Heart left ventricle (tissue), 16 donors: ENCODE data around the gene SYNJ1. TPM values are rescaled to one million over a fixed set of nuclear protein-coding genes. Genes with fewer than 3 reads are reported as not detected.
A peak's percentile ranks its signal among the peaks of the same experiment; 100 is the strongest.

Experiments used
- ATAC-seq, 4 donors: fragments of 200-7000 bp; cut with Tn5 transposase; one replicate each; pipeline ENCODE4 v1.9.1; 2020 to 2022; ENCODE audit warnings: moderate library complexity in 4 of 4, mild to moderate bottlenecking in 3 of 4, moderate number of reproducible peaks in 1 of 4
- DNase-seq, 5 donors: peaks; one replicate each; pipeline ENCODE4 v3.0.0-alpha.2; 2020
- H3K27ac ChIP-seq, 12 donors: fragments of 200-600 bp; sonication (generic) in 4 of 12; one replicate each; pipeline versions ENCODE4 v1.5.0 to v1.8.0; 2016 to 2022; ENCODE audit warnings: mild to moderate bottlenecking in 2 of 12
- H3K27me3 ChIP-seq, 9 donors: fragments of 200-600 bp; sonication (generic) in 2 of 9; one replicate each; pipeline versions ENCODE4 v1.5.1 to v1.8.0; 2016 to 2022; ENCODE audit warnings: mild to moderate bottlenecking in 3 of 9
- H3K36me3 ChIP-seq, 9 donors: fragments of 200-600 bp; sonication (generic) in 2 of 9; one replicate each; pipeline versions ENCODE4 v1.5.0 to v1.8.0; 2018 to 2022; ENCODE audit warnings: mild to moderate bottlenecking in 2 of 9
- H3K4me1 ChIP-seq, 12 donors: fragments of 200-600 bp; sonication (generic) in 4 of 12; one replicate each; pipeline versions ENCODE4 v1.5.0 to v1.8.0; 2016 to 2022; ENCODE audit warnings: mild to moderate bottlenecking in 3 of 12
- H3K4me3 ChIP-seq, 12 donors: fragments of 200-600 bp; sonication (generic) in 4 of 12; one replicate each; pipeline versions ENCODE4 v1.5.0 to v1.8.0; 2017 to 2022; ENCODE audit warnings: mild to moderate bottlenecking in 9 of 12, moderate library complexity in 4 of 12
- H3K9me3 ChIP-seq, 12 donors: fragments of 200-600 bp; sonication (generic) in 4 of 12; one replicate each; pipeline versions ENCODE4 v1.5.0 to v1.8.0; 2016 to 2022; ENCODE audit warnings: mild to moderate bottlenecking in 1 of 12
- POLR2A ChIP-seq, 2 donors: fragments of 450-650 bp; IDR thresholded peaks; one replicate each; pipeline ENCODE4 v1.6.1; 2017; ENCODE audit warnings: antibody characterized with exemption in 2 of 2, mild to moderate bottlenecking in 2 of 2, moderate library complexity in 2 of 2
- WGBS, 4 donors: extraction: QIAGEN DNeasy Blood & Tissue Kit in 2 of 4; methylation state at CpG; one replicate each; pipeline versions ENCODE4 v1.1.5 to v1.1.7; 2013 to 2018; 5-methylcytosine and 5-hydroxymethylcytosine counted together
- intact Hi-C, 10 donors: fragments of 100-400 bp; cut with DNase I; formaldehyde crosslinking; loops; one replicate each; pipeline versions ENCODE4 v1.11.1 to v1.14.2; 2022
- polyA plus RNA-seq, 2 donors: library from polyadenylated mRNA; stranded (reverse); fragments of 200-250 nt; gene quantifications; one replicate each; pipeline ENCODE4 v1.2.3, GENCODE V29; 2013
- total RNA-seq, 9 donors: library from RNA; depleted of rRNA in 2 of 9; stranded (reverse); fragments of >200 nt in 2 of 9; fragmentation: NEBNext Ultra II Directional in 3 of 9; extraction: Animal tissue kit (Norgen Biotek cat#: 25700) in 3 of 9; gene quantifications; one replicate each; pipeline versions ENCODE4 v1.1.0 to v1.2.4, GENCODE V29; 2016 to 2023
- TF ChIP-seq, protein P1 (sequence below), 12 donors: fragments of 200-600 bp; sonication (generic) in 4 of 12; IDR thresholded peaks; one replicate each; pipeline versions ENCODE4 v1.5.0 to v1.8.0; 2018 to 2022; ENCODE audit warnings: antibody characterized with exemption in 12 of 12, mild to moderate bottlenecking in 5 of 12
- donor health status: ischemic (EF 13 %, LVEDD 7.1; RV severe dilation, severe dysfunction).
- donor health status: healthy with polysubstance abuse.
- donor health status: DM: no; HTN: yes; CAD: no.
- donor health status: DM: no; HTN: no; CAD: no.
- donor health status: ischemic (EF 25% LVEDD 6.9; RV normal size, moderate dysfunction).
- donor health status: ischemic (EF 25% LVEDD 5.7; RV mildly dilated, moderate dysfunction).
- donor health status: healthy.
- donor health status: DM: yes; HTN: yes; CAD: no.
- donor health status: ischemic (EF 35%, LVEDD 5.7; RV mildly dilated, moderate dysfunction).
- donor health status: nonischemic (EF 11% LVEDD 7.7; RV severe dilation, severe dysfunction).
- donor health status: DM: yes; HTN: yes; CAD: no.
- donor health status: PGD.
- donor health status: ischemic (EF 29% LVEDD 5.4; RV normal size, mild dysfunction).
- donor health status: nonischemic (EF 23%, LVEDD 6.1; RV moderate dilation, normal function).

The SYNJ1 gene
- total and polyA plus RNA-seq, 11 donors, result 4.1 to 17.4 (median 10.3) TPM

DNA sequence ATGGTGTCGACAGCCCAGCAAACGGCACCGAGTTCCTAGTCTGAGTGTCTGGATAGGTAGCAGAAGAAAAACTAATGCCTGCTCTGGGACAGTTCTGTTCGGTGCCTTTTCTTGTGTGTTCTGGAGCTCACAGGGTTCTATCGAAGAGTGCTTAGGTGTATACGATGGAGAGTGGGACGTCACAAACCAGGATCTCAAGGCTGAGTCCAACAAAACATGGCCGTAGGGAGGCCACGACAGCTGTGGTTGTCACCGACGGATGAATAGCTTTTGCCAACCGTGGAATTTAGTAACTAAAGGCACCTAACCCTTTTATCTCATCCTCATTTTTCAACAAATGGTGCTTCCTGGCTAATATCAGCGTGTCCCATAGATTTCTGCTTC is 635 bp upstream of the SYNJ1 start:
- peak overlapping the region; percentile 64 to 98 (median 84) for H3K4me3 ChIP-seq
- peaks cover 0 to 23% (median 21%) of the 10 kb centered on the region in 9 donors for H3K36me3 ChIP-seq
- DNase-seq (no peak), ATAC-seq (no peak)
- WGBS, 4 donors, result 1 to 8% (median 2%) methylated on average over 9 to 13 of the region's 13 CpGs
- peaks cover 0 to 31% (median 10%) of the 10 kb centered on the region in 12 donors for H3K4me1 ChIP-seq
- no peaks in the 10 kb centered on the region for H3K27me3 ChIP-seq
- intact Hi-C loops, result loop anchor here in 4 of 10 donors (2.0 to 5.0 kb wide), 3 partner anchors 36 to 44 kb away; partner anchors contain the start of gene PAXBP1 (in 4 of the 4)
- no peaks in the 10 kb centered on the region for H3K9me3 ChIP-seq
- peak overlapping the region; percentile 69 to 95 (median 90) for H3K27ac ChIP-seq
- TF ChIP-seq POLR2A (IDR thresholded peaks at IDR 0.05), result no peak
- TF ChIP-seq, protein P1, sequence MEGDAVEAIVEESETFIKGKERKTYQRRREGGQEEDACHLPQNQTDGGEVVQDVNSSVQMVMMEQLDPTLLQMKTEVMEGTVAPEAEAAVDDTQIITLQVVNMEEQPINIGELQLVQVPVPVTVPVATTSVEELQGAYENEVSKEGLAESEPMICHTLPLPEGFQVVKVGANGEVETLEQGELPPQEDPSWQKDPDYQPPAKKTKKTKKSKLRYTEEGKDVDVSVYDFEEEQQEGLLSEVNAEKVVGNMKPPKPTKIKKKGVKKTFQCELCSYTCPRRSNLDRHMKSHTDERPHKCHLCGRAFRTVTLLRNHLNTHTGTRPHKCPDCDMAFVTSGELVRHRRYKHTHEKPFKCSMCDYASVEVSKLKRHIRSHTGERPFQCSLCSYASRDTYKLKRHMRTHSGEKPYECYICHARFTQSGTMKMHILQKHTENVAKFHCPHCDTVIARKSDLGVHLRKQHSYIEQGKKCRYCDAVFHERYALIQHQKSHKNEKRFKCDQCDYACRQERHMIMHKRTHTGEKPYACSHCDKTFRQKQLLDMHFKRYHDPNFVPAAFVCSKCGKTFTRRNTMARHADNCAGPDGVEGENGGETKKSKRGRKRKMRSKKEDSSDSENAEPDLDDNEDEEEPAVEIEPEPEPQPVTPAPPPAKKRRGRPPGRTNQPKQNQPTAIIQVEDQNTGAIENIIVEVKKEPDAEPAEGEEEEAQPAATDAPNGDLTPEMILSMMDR (IDR thresholded peaks at IDR 0.05), result no peak

DNA sequence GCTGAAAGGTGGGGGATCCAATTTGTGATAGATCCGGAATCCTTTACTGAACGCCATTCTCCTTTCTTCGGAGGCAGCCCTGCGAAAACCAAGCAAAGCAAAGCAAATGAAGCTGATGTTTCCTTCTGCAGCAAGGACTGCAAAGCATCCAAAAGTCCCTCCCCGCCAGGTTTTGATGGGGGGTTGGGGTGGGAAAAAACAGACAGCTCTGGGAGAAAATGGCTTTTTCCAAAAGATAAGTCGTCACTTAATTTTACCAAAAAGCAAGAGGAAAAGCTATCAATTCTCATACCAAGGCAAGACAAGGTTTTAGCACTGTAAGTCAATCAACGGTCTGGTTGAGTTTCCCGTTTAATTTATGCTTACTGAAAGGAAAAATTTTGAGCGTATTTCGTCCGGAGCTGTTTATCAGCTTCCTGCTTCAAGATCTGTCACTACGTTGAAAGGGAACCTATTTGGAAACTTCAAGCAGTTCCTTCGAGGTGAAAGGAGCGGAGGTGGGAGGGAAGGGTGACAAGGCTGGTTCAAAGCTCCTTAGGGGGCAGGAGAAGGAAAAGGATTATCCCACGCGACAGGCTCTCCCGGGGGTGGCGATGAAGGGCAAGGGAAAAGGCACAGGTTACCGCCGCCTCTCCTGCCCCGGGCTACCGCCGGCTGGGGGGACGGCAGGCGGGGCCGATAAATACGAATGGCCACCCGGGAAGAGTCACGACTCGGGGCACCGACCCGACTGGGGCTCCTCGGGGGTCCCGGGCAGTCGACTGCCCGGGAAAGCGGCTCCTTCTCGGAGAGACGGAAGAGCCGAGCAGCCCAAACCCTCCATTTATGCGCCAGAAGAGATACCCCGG is 750 bp downstream of the SYNJ1 start:
- Histone ChIP-seq H3K4me3 (peak overlapping the region; percentile 64 to 98 (median 84)), H3K27me3 (no peaks in the 10 kb centered on the region), H3K9me3 (no peaks in the 10 kb centered on the region), H3K36me3 (peaks cover 0 to 26% (median 10%) of the 10 kb centered on the region in 9 donors), H3K4me1 (peaks cover 0 to 31% (median 10%) of the 10 kb centered on the region in 12 donors), H3K27ac (peak overlapping the region; percentile 76 to 95 (median 91))
- ATAC-seq (peak in 3 of 4 donors; percentile 4 to 31 (median 31)), DNase-seq (peak; percentile 35 to 63 (median 41))
- TF ChIP-seq, protein P1 (IDR thresholded peaks at IDR 0.05), result no peak
- TF ChIP-seq POLR2A (IDR thresholded peaks at IDR 0.05), result no peak
- WGBS, 4 donors, result 1 to 2% (median 1%) methylated on average over 28 to 42 of the region's 42 CpGs
- intact Hi-C loops, result loop anchor here in 5 of 10 donors (2.0 to 5.0 kb wide), 3 partner anchors 35 to 46 kb away; partner anchors contain the start of gene PAXBP1 (in 3 of the 5)

DNA sequence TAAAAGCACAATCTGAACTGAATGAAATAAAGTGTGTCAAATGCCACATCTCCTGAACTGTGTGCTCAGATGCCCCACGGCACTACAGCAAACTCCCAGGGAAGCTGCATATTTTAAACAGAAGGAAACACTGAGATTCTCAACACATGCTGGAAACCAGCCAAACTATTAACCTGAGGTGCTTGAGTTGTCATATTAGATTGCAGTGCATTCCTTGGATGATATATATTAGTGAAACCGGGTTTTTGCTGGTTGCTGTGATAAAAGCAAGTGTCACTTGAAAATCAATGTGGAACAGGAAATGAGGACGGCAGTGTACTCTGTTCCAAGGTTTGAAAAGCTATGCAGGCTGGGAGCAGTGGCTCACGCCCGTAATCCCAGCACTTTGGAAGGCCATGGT is 8.7 kb downstream of the SYNJ1 start:
- DNase-seq (no peak), ATAC-seq (no peak)
- intact Hi-C loops, result no loop called here
- no peak for TF ChIP-seq POLR2A (IDR thresholded peaks at IDR 0.05)
- TF ChIP-seq, protein P1 (IDR thresholded peaks at IDR 0.05), result no peak
- Histone ChIP-seq H3K4me1 (peaks cover 0 to 17% (median 0%) of the 10 kb centered on the region in 12 donors), H3K27me3 (no peaks in the 10 kb centered on the region), H3K9me3 (peaks cover 0 to 8% (median 0%) of the 10 kb centered on the region in 12 donors), H3K36me3 (peaks cover 0 to 50% (median 24%) of the 10 kb centered on the region in 9 donors), H3K4me3 (no peak overlapping the region), H3K27ac (no peak overlapping the region)
- 70 to 82% (median 73%) methylated on average over 5 of the region's 5 CpGs for WGBS, 4 donors

DNA sequence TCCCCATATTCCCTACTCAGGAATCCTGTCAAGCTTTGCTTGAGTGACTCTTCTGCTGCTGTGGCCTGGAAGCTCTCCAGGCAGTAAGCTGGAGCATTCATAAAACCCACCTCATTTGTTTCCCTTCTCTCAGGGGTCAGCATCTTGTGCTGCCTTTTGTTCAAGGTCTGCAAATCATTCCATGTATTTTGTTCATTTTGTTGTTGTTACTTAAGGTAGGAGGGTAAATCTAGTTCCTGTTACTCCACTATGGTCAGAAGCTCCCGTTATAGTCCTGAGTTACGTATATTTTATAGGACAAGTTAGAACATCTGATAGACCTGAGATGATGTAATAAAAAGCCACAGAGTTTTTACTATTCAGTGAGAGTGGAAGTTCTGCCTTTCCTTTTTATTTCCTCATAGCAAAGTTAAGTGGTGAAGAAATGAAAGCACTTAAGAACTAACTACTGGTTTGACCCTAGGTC is 9.9 kb downstream of the SYNJ1 start:
- intact Hi-C loops, result no loop called here
- TF ChIP-seq POLR2A (IDR thresholded peaks at IDR 0.05), result no peak
- TF ChIP-seq, protein P1 (IDR thresholded peaks at IDR 0.05), result no peak
- ATAC-seq (no peak), DNase-seq (no peak)
- Histone ChIP-seq H3K27me3 (no peaks in the 10 kb centered on the region), H3K27ac (peak overlapping the region in 1 of 12 donors; percentile 1), H3K36me3 (peaks cover 0 to 38% (median 18%) of the 10 kb centered on the region in 9 donors), H3K4me3 (no peak overlapping the region), H3K4me1 (peaks cover 0 to 18% (median 0%) of the 10 kb centered on the region in 12 donors), H3K9me3 (peaks cover 0 to 8% (median 0%) of the 10 kb centered on the region in 12 donors)
- 90 to 96% (median 92%) methylated on average over 2 of the region's 2 CpGs for WGBS, 4 donors
